Central memory CD4-positive, alpha-beta T cell (primary cell): Measurements from ENCODE around the gene WRAP73.
A peak's percentile ranks its signal among the peaks of the same experiment; 100 is the strongest.

Experiments used
- DNase-seq: peaks from one replicate; pipeline ENCODE4 v3.0.0; 2022
- total RNA-seq, 3 experiments: gene quantifications; one replicate each; lab custom pipeline; 2026; lab: John Stamatoyannopoulos, UW

The WRAP73 gene
- 40.9 to 44.0 (median 41.3) reads per million in 3 experiments for total RNA-seq

DNA sequence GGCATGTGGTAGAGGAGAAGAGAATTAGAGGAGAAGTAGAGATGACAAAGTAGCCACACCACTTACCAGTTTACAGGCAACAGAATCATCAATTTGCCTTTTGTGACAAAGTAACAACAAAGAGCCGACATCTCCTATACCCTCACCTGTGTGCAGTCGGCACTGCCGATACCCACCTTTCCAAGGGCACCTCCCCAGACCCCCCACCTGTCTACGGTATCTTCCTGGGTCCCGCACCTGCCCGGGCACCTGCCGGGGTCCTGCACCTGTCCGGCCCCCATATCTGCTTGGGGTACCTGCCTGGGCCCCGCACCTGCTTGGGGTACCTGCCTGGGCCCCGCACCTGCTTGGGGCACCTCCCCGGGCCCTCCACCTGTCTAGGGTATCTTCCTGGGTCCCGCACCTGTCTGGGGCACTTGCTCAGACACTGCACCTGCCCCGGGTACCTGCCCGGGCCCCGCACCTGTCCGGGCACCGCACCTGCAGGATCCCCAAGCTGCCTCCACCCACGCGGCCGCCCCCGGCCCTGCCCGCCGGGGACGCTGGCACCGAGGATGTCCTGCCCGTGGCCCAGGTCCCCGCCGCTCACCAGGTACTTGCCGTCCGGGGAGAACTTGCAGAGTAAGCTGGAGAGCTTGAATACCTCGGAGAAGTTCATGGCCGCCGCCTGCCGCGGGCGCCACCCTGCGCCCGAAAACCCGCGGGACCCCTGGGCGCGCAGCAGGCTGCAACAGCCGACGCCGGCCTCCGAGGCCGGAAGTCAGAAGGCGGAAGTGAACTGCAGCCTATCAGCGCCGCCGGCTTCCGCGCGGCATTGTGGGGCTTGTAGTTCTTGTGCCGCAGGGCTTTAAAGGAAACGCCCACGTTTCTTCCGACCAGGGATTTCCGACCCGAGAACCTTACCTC is at the start of gene WRAP73:
TSS of gene WRAP73 (minus strand) at position 762 of the 906 bp plus-strand sequence. CDS start at position 658, 104 bp downstream.
- peak; percentile 86 for DNase-seq

- DNase-seq, result no peak
Measured at GRCh38 chr1:3699596-3699995, 49.7 kb upstream of the WRAP73 start.

GRCh38 chr1:3698660-3699408 is 48.9 kb upstream of the WRAP73 start:
- DNase-seq, result no peak

DNA sequence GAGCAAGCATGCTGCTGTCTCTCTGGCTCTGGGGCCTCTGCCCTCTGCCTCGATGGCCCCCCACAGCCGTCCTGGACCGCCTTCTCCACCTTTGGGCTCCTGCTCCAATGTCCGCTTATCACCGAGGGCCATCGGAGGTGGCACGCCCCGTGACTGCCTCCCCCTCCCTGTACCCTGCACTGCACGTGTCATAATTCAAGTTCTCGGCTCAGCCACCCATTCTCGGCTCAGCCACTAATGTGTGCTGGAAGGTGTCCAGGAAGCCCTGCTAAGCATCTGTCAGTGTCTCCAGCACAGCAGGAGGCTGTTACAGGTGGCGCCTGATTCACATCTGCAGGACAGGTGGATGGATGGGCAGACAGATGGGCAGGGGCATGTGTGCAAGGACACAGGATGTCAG is 47.9 kb upstream of the WRAP73 start:
- no peak for DNase-seq

- no peak for DNase-seq
Measured at GRCh38 chr1:3697104-3697503, 47.2 kb upstream of the WRAP73 start.

GRCh38 chr1:3696689-3697088 is 46.8 kb upstream of the WRAP73 start:
- no peak for DNase-seq

GRCh38 chr1:3695326-3696217 is 45.7 kb upstream of the WRAP73 start:
- DNase-seq, result no peak

DNA sequence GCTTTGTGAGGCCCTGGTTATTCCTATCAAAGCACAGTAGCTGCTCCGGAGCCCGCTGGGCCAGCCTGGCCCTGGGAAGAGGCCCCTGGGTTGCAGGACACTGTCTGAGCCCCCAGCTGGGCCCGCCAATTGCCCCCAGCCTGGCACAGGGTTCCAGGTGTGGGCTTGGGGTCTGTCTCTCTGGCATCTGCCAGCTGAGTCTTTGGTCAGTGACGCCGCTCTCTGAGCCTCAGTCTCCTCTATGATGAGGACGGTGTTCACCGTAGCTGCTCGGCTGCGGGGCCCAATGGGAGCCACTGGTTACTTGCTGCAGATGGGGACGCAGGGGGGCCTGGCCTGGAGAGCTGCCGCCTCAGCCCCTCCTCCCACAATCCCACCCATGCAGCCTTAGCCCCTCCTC is 43.4 kb upstream of the WRAP73 start:
- DNase-seq, result no peak

- no peak for DNase-seq
Measured at GRCh38 chr1:3692598-3692997, 42.7 kb upstream of the WRAP73 start.

GRCh38 chr1:3691421-3692204 is 41.7 kb upstream of the WRAP73 start:
- no peak for DNase-seq

- DNase-seq, result no peak
Measured at GRCh38 chr1:3690282-3691065, 40.6 kb upstream of the WRAP73 start.

DNA sequence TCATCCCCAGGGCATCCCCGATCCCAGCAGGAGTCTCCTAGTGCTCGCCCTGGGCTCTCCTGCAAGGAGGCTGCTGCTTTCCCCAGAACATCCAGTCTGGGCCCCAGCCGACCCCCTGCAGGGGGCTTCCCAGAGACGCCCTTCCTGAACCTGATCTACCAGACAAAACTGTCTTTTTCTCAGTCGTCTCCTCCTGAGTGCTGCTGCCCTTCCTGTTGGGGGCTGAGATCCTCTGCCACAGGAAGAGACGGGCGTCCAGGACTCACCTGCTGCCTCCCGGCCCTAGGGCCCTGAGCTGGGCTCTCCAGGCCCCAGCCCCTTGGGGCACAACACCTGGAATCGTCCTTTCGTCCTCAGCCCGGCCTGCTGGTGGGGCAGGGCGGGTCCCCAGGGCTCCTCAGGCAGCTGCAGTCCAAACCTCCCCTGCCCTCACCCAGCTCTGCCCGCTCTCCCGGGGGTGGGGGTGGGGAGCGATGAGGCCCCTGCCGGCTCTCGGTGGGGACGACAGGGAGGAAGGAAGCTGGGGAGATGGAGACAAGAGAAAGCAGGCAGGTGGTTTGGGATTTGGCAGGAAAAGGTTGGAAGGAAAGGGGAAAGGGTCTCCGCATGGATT is 39.3 kb upstream of the WRAP73 start:
- DNase-seq, result no peak

DNA sequence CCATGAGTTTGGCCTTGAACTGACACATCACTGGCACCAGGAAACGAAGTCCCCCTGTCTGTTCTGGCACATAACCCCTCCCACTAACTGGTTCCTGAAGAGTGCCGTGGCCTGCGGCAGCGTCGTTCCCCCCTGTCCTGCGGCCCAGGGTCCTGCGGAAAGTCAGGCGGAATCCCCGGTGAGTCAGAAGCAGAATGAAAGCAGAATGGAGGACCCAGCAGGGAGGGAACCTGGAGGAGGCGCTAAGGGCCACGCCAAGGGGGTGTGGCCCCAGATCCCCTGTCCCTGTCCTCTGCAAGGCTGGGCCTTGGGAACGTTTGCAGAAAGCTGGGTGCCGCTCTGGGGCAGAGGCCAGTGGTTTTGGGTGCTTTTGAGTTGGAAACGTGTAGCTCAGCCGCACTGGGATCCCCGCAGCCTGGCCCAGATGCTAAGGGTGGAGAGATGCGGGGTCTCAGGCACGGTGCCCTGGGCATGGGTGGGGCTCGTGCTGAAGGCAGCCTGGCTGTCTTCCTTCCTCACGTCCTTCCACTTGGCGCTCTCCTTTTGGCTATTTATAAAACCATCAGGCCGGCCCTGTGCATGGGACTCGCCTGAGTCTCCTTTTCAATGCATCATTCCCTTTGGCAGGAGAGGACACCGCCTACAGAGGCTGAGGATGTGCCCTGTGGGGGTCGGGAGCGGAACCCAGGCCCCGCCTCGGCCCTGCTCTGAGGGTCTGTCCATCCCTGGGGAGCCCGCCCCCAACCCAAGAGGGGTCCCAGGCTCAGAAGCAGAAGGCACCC is 38.6 kb upstream of the WRAP73 start:
- DNase-seq, result no peak

- no peak for DNase-seq
Measured at GRCh38 chr1:3687504-3687903, 37.6 kb upstream of the WRAP73 start.

DNA sequence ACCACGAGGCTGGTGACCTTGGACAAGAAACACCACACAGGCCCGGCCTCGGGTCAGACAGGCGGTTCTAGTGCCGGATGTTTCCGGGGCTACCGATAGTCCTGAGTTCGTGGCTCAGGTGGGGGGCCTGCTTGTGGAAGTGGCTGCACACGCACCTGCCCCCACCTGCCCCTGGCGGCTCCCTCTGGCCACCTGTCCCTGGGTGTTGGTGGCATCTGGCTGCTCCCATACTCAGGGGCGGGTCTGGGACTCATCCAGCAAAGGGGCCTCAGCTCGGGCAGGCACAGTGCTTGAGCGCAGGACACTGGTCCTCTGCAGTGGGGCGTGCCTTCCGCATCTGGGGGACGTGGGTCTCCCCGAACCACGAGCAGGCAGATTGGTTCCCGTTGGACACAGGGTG is 36.0 kb upstream of the WRAP73 start:
- no peak for DNase-seq

DNA sequence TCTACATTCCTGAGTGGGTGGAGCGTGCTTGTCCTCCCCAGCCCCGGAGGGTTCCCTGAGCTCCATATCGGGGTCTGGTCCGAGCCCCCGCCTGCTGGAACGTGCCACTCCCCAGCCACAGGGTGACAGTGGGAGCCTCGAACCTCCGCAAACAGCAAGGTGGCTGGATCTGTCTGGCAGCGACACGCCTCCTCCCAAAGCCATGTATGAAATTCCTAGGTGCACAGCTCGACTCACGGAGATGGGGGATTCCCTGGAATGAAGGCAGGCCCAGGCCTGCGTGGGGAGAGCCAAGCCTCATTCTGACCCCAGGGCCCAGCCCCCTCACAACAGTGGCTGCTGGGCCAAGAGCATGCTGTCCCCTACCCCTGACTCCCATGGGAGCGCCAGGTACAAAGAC is 35.3 kb upstream of the WRAP73 start:
- no peak for DNase-seq

- no peak for DNase-seq
Measured at GRCh38 chr1:3683992-3684391, 34.1 kb upstream of the WRAP73 start.

- DNase-seq, result no peak
Measured at GRCh38 chr1:3683197-3683596, 33.3 kb upstream of the WRAP73 start.

DNA sequence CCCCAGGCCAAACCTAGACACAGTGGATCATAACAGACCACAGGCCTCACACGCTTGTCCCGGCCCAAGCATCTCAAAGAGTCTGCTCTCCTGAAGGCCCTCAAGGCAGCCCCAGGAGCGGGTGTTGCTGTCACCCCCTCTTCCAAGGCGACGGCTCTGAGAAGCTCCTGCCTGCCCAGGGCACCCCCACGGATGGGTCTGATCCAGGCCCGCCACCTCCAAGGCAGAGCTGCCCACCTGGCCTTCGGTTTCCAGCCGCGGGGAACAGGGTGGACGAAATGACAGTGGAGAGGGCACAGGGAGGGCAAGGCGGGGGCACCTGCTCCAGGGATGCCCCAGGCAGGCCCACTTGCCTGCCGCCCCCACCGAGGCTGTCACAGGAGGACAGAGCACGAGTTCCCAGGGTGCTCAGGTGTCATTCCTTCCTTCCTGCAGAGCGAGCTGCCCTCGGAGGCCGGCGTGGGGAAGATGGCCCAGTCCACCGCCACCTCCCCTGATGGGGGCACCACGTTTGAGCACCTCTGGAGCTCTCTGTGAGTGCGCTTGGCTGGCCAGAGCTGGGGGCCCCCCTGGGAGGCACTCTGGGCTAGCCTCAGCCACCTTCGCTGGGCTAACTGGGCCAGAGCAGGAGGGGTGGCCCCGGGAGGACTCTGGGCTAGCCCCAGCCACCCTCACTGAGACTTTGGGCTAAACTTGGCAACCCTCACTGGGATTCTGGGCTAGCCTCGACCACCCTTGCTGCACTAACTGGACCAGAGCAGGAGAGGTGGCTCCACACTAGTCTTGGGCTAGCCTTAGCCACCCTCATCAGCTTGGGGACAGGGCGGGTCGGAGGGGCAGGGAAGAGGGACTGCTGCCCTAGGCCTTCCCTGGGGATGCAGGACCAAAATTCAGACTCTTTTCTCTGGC is 32.2 kb upstream of the WRAP73 start:
- no peak for DNase-seq
